ENCODE data around the gene UTS2R.
"Not testable (repeated sequence)": the region's sequence is repeated elsewhere in the genome, so short reads cannot be mapped to it uniquely, and the experiment has no call there.

The UTS2R gene

GRCh38 chr17:82375359-82376041, 3.9 kb downstream of the UTS2R start:
- DNase-seq (ENCODE audit: low read depth) = no peak

- no peak for DNase-seq (ENCODE audit: low read depth)
Observed at GRCh38 chr17:82376042-82376730, 4.6 kb downstream of the UTS2R start.

GRCh38 chr17:82377294-82377693, 5.7 kb downstream of the UTS2R start:
- DNase-seq (ENCODE audit: low read depth) = not testable (repeated sequence)

GRCh38 chr17:82377924-82378740, 6.6 kb downstream of the UTS2R start:
- no peak for DNase-seq (ENCODE audit: low read depth)

GRCh38 chr17:82378741-82379021, 7.1 kb downstream of the UTS2R start:
- no peak for DNase-seq (ENCODE audit: low read depth)

GRCh38 chr17:82380860-82381702, 9.5 kb downstream of the UTS2R start:
- no peak for DNase-seq (ENCODE audit: low read depth)

- not testable (repeated sequence) for DNase-seq (ENCODE audit: low read depth)
Observed at GRCh38 chr17:82381703-82382009, 10.1 kb downstream of the UTS2R start.

- DNase-seq (ENCODE audit: low read depth) = not testable (repeated sequence)
Observed at GRCh38 chr17:82382220-82382932, 10.8 kb downstream of the UTS2R start.

GRCh38 chr17:82382933-82383255, 11.3 kb downstream of the UTS2R start:
- no peak for DNase-seq (ENCODE audit: low read depth)

- DNase-seq (ENCODE audit: low read depth) = no peak
Observed at GRCh38 chr17:82383411-82383810, 11.8 kb downstream of the UTS2R start.

GRCh38 chr17:82384051-82384729, 12.6 kb downstream of the UTS2R start:
- DNase-seq (ENCODE audit: low read depth) = no peak

GRCh38 chr17:82384730-82385481, 13.3 kb downstream of the UTS2R start:
- DNase-seq (ENCODE audit: low read depth) = no peak

GRCh38 chr17:82385559-82386254, 14.1 kb downstream of the UTS2R start:
- no peak for DNase-seq (ENCODE audit: low read depth)

GRCh38 chr17:82386255-82386831, 14.8 kb downstream of the UTS2R start:
- no peak for DNase-seq (ENCODE audit: low read depth)

- no peak for DNase-seq (ENCODE audit: low read depth)
Observed at GRCh38 chr17:82386881-82387704, 15.5 kb downstream of the UTS2R start.

GRCh38 chr17:82387705-82388106, 16.1 kb downstream of the UTS2R start:
- DNase-seq (ENCODE audit: low read depth) = no peak

GRCh38 chr17:82388223-82388921, 16.8 kb downstream of the UTS2R start:
- DNase-seq (ENCODE audit: low read depth) = no peak

GRCh38 chr17:82388922-82389283, 17.3 kb downstream of the UTS2R start:
- no peak for DNase-seq (ENCODE audit: low read depth)
